GM23248 (cell line): ENCODE data around the gene STAT2.

Experiments
- EZH2 ChIP-seq: fragments of 200-600 bp; sonication (generic); IDR thresholded peaks from 2 replicates; pipeline ENCODE4 v1.6.1; 2018; ENCODE audit warnings: antibody characterized with exemption, mild to moderate bottlenecking; ENCODE audit not compliant: insufficient read depth, poor library complexity, severe bottlenecking
- EZH2phosphoT487 ChIP-seq: fragments of 200-600 bp; sonication (generic); IDR thresholded peaks from 2 replicates; pipeline ENCODE4 v1.6.1; 2018; ENCODE audit warnings: antibody characterized with exemption, moderate library complexity, mild to moderate bottlenecking, low read depth; ENCODE audit not compliant: insufficient read depth

DNA sequence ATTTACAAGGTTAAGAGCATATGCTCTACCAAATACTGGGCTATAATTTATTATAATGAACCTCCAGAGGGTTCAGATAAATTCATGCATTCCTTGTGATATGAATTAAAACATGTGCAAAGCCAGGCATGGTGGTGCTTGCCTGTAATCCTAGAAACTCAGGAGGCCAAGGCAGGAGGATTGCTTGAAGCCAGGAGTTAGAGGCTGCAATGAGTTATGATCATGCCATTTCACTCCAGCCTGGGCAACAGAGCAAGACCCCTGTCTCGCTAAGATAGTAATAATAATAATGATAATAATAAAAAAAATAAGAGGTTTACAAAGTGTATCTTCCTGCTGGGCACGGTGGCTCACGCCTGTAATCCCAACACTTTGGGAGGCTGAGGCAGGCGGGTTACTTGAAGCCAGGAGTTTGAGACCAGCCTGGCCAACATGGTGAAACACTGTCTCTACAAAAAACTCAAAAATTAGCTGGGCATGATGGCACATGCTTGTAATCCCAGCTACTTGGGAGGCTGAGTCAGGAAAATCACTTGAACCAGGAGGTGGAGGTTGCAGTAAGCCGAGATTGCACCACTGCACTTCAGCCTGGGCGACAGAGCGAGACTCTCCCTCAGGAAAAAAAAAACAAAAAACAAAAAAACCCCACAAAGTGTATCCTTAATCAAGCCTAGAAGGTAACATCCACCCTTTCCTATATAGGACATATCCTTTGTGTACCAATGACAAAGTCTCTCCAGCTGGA is 52.5 kb downstream of the STAT2 start:
- no peak for TF ChIP-seq EZH2
- no peak for TF ChIP-seq EZH2phosphoT487
